Mesenteric fat pad (tissue), 1 donor: ENCODE measurements around the gene COMMD1. TPM values are rescaled to one million over a fixed set of nuclear protein-coding genes. Genes with fewer than 3 reads are reported as not detected.
"Not testable (repeated sequence)": the region's sequence is repeated elsewhere in the genome, so short reads cannot be mapped to it uniquely, and the experiment has no call there.

Source experiments
- DNase-seq: peaks from one replicate; pipeline ENCODE4 v3.0.0-alpha.2; 2020; ENCODE audit warnings: low spot score
- total RNA-seq: library from RNA; stranded (reverse); fragmentation: NEBNext Ultra II Directional; extraction: Animal tissue kit (Norgen Biotek cat#: 25700); gene quantifications from one replicate; pipeline ENCODE4 v1.2.1, GENCODE V29; 2021
- donor health status: DM: yes; HTN: yes; CAD: no.

Gene COMMD1
- total RNA-seq, 1 donor from 2014 or later = 38.0 TPM

GRCh38 chr2:61922714-61923113 is 17.2 kb downstream of the COMMD1 start:
- DNase-seq = no peak

GRCh38 chr2:61924895-61925663 is 19.6 kb downstream of the COMMD1 start:
- no peak for DNase-seq

GRCh38 chr2:61926531-61927477 is 21.3 kb downstream of the COMMD1 start:
- DNase-seq = no peak

GRCh38 chr2:61928826-61929461 is 23.5 kb downstream of the COMMD1 start:
- DNase-seq = no peak

- no peak for DNase-seq
These were observed 31.6 kb downstream of the COMMD1 start for GRCh38 chr2:61937098-61937497.

GRCh38 chr2:61937886-61938285 is 32.4 kb downstream of the COMMD1 start:
- no peak for DNase-seq

- DNase-seq = no peak
These were observed 33.0 kb downstream of the COMMD1 start for GRCh38 chr2:61938511-61938910.

GRCh38 chr2:61943251-61943650 is 37.8 kb downstream of the COMMD1 start:
- no peak for DNase-seq

- no peak for DNase-seq
These were observed 41.2 kb downstream of the COMMD1 start for GRCh38 chr2:61946666-61947065.

GRCh38 chr2:61948661-61949457 is 43.4 kb downstream of the COMMD1 start:
- no peak for DNase-seq

- no peak for DNase-seq
These were observed 43.9 kb downstream of the COMMD1 start for GRCh38 chr2:61949458-61949713.

GRCh38 chr2:61949714-61950560 is 44.5 kb downstream of the COMMD1 start:
- no peak for DNase-seq

- no peak for DNase-seq
These were observed 45.3 kb downstream of the COMMD1 start for GRCh38 chr2:61950571-61951315.

- DNase-seq = no peak
These were observed 46.4 kb downstream of the COMMD1 start for GRCh38 chr2:61951881-61952280.

- no peak for DNase-seq
These were observed 46.8 kb downstream of the COMMD1 start for GRCh38 chr2:61952288-61952687.

GRCh38 chr2:61954856-61955255 is 49.4 kb downstream of the COMMD1 start:
- not testable (repeated sequence) for DNase-seq

- DNase-seq = no peak
These were observed 54.2 kb downstream of the COMMD1 start for GRCh38 chr2:61959381-61960293.

- DNase-seq = no peak
These were observed 55.9 kb downstream of the COMMD1 start for GRCh38 chr2:61961231-61961901.
